Panc1 (cell line): Measurements from ENCODE around the gene CKM. TPM values are rescaled to one million over a fixed set of nuclear protein-coding genes. Genes with fewer than 3 reads are reported as not detected.

Experiments
- ATAC-seq: fragments of 200-7000 bp; cut with Tn5 transposase; 2 replicates; pipeline ENCODE4 v1.9.1; 2020; ENCODE audit warnings: mild to moderate bottlenecking, moderate library complexity
- BruUV-seq: library from RNA; stranded (reverse); fragments of 400-500 nt; replicated peaks from 2 replicates; lab custom pipeline; 2021; lab: Mats Ljungman, UMichigan
- CTCF ChIA-PET: fragments of 300-600 bp; sonication (Branson Sonifier 250); formaldehyde crosslinking; loops from one replicate; lab custom pipeline; 2022; ENCODE audit warnings: antibody characterized with exemption; lab: Charles Lee
- POLR2A ChIA-PET: fragments of 300-600 bp; sonication (Branson Sonifier 250); formaldehyde crosslinking; loops from one replicate; lab custom pipeline; 2022; ENCODE audit warnings: antibody characterized with exemption; lab: Charles Lee
- DNase-seq: peaks from one replicate; pipeline ENCODE4 v3.0.0-alpha.2; 2010; ENCODE audit warnings: low read depth, low spot score
- H3K27ac ChIP-seq: 2 replicates; pipeline ENCODE4 v1.5.1; 2011; ENCODE audit warnings: mild to moderate bottlenecking, low read length, inconsistent platforms
- H3K27me3 ChIP-seq: fragments of 200-500 bp; sonication (Bioruptor generic); 2 replicates; pipeline ENCODE4 v1.6.0; 2014; ENCODE audit warnings: low read length, inconsistent platforms; ENCODE audit not compliant: control insufficient read depth, insufficient read depth
- H3K36me3 ChIP-seq: fragments of 200-500 bp; sonication (Bioruptor generic); 2 replicates; pipeline ENCODE4 v1.5.1; 2014; ENCODE audit warnings: inconsistent platforms, mild to moderate bottlenecking, low read length, moderate library complexity; ENCODE audit not compliant: control insufficient read depth, insufficient read depth
- H3K4me1 ChIP-seq: 2 replicates; pipeline ENCODE4 v1.5.1; 2011; ENCODE audit warnings: inconsistent platforms, mild to moderate bottlenecking, low read length, moderate library complexity; ENCODE audit not compliant: control insufficient read depth, insufficient read depth
- H3K4me3 ChIP-seq, 2 experiments: 2 replicates each; pipeline ENCODE4 v1.5.1; 2011 to 2012; ENCODE audit warnings: low read depth in 2 of 2, low read length in 2 of 2, mild to moderate bottlenecking in 2 of 2, inconsistent platforms in 1 of 2, moderate library complexity in 1 of 2
- H3K9me3 ChIP-seq: fragments of 200-500 bp; sonication (Bioruptor generic); 2 replicates; pipeline ENCODE4 v1.5.1; 2014; ENCODE audit warnings: low read depth, mild to moderate bottlenecking, inconsistent platforms, low read length, moderate library complexity; ENCODE audit not compliant: control insufficient read depth, insufficient read depth
- POLR2AphosphoS5 ChIP-seq: IDR thresholded peaks from 2 replicates; pipeline ENCODE4 v1.6.1; 2012; ENCODE audit warnings: mild to moderate bottlenecking, low read depth, low read length, moderate library complexity
- REST ChIP-seq, 2 experiments: IDR thresholded peaks; 2 replicates each; pipeline ENCODE4 v1.6.1; 2011 to 2012; ENCODE audit warnings: low read depth in 2 of 2, control low read depth in 1 of 2, low read length in 1 of 2, mild to moderate bottlenecking in 1 of 2, moderate library complexity in 1 of 2; ENCODE audit not compliant: insufficient read depth in 1 of 2
- SIN3A ChIP-seq: IDR thresholded peaks from 2 replicates; pipeline ENCODE4 v1.6.1; 2012; ENCODE audit warnings: low read depth, mild to moderate bottlenecking, low read length, moderate library complexity, borderline replicate concordance; ENCODE audit not compliant: insufficient read depth
- TCF7L2 ChIP-seq: IDR thresholded peaks from 2 replicates; pipeline ENCODE4 v1.6.1; 2011; ENCODE audit warnings: mild to moderate bottlenecking, low read depth, low read length, inconsistent platforms
- in situ Hi-C: cut with HindIII; loops from 2 replicates; pipeline ENCODE4 v1.10.0; 2016; ENCODE audit warnings: low sequenced_read_pairs, low pct_unique_long_range_greater_than_20kb
- intact Hi-C: fragments of 100-400 bp; cut with micrococcal nuclease; formaldehyde crosslinking; loops from one replicate; pipeline ENCODE4 v1.10.0; 2022; ENCODE audit not compliant: unreplicated experiment
- total RNA-seq: library from RNA; stranded (reverse); gene quantifications from one replicate; pipeline ENCODE4 v1.2.1, GENCODE V29; 2021; ENCODE audit not compliant: unreplicated experiment
- TF ChIP-seq, protein P1 (sequence below): fragments of 450-650 bp; IDR thresholded peaks from 2 replicates; pipeline ENCODE4 v1.5.1; 2017; ENCODE audit warnings: mild to moderate bottlenecking

CKM gene
- total RNA-seq, 1 experiment from 2014 or later, result not detected

DNA sequence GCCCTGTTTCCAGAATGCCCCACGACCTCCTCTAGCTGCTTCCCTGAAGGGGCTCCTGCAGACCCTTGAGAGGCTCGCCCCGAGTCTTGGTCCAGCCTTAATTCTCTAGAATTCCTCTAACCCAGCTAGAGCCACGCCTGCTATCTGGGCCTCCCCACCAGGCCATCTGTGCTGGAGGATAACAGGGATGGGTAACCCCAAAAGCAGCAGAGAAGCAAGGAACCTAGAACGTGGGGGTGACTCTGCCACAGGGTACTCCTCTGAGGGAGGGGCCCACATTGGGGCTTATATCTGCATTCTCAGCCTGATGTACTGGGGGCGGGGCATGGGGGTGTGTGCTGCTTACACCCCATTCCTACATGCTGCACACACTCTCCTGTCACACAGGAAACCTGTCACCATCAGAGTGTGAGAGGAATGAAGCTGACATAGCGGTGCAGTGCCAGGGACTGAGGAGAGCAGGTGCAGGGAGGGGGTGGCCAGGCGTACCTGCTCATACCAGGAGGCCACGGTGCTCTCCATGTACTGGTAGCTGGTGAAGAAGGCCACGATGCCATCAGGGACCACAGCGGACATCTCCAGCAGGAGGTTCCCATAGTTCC is 31.7 kb upstream of the CKM start:
- Histone ChIP-seq H3K9me3 (no peaks in the 10 kb centered on the region), H3K4me3 (no peak overlapping the region), H3K27ac (no peak overlapping the region), H3K36me3 (no peaks in the 10 kb centered on the region; the same call in 1 of the 2 replicates), H3K4me1 (no peaks in the 10 kb centered on the region), H3K27me3 (no peaks in the 10 kb centered on the region)
- in situ Hi-C loops (no loop called here), intact Hi-C loops (no loop called here)
- ATAC-seq (no peak), DNase-seq (no peak)
- POLR2A ChIA-PET, result interaction anchor here (0.6 kb wide), 1 partner anchor 9 kb away, joined by 3 read pairs; no protein-coding TSS in a partner anchor
- no TSS peak for BruUV-seq
- CTCF ChIA-PET, result no interaction called here
- TF ChIP-seq, protein P1, sequence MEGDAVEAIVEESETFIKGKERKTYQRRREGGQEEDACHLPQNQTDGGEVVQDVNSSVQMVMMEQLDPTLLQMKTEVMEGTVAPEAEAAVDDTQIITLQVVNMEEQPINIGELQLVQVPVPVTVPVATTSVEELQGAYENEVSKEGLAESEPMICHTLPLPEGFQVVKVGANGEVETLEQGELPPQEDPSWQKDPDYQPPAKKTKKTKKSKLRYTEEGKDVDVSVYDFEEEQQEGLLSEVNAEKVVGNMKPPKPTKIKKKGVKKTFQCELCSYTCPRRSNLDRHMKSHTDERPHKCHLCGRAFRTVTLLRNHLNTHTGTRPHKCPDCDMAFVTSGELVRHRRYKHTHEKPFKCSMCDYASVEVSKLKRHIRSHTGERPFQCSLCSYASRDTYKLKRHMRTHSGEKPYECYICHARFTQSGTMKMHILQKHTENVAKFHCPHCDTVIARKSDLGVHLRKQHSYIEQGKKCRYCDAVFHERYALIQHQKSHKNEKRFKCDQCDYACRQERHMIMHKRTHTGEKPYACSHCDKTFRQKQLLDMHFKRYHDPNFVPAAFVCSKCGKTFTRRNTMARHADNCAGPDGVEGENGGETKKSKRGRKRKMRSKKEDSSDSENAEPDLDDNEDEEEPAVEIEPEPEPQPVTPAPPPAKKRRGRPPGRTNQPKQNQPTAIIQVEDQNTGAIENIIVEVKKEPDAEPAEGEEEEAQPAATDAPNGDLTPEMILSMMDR, result no peak
- TF ChIP-seq TCF7L2, result no peak
- no peak for TF ChIP-seq POLR2AphosphoS5
- TF ChIP-seq SIN3A, result no peak
- no peak for TF ChIP-seq REST (IDR thresholded peaks at IDR 0.05; ENCODE audit: insufficient read depth in 1 of 2, low read depth in 2 of 2, low read length in 1 of 2)

DNA sequence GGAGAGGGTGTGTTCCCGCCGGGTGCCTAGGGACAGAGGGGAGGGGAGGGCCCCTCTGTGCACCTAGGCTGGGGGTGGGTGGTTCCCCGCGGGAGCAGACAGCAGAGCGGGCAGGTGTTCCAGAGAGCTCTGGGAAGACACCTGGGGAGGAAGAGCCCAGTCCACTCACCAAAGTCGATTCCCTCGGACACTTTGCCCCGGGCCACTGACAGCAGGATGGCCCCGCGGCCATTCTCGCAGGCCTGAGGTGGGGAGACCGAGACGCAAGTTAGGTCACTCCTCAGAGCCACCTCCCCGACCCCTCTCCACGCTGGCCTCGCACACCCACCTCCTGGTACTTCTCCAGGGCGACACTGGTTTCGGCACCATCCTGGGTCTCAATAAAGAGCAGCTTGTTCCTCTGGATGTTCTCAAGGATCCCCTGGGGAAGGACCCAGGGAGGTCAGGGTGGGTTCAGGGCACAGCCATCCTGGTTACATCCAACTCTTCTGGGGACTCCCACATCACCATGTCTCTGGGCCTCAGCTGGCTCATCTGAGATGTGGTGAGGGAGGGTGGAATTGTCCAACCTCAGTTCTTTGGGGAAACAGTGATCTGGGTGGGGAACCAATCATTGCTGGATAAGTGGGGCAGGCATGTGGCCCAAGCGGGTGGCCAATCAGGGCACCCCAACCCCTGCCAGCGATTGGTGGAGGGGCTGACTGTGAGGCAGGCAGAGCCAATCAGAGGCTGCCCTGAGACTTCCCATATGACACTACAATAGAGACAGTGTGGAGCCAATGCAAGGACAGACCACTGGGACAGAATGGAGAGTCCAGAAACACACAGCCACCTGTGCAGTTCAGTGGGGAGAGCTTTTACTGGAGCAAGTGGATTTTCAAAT is 30.5 kb upstream of the CKM start:
- ATAC-seq, result no peak
- H3K36me3 ChIP-seq, result no peaks in the 10 kb centered on the region; the same call in 1 of the 2 replicates
- intact Hi-C loops, result no loop called here

More for the DNA sequence above, 30.5 kb upstream of the CKM start:
- BruUV-seq, result no TSS peak
- ChIA-PET CTCF (no interaction called here), POLR2A (interaction anchor here (0.6 kb wide), 1 partner anchor 8 kb away, joined by 3 read pairs; no protein-coding TSS in a partner anchor)
- in situ Hi-C loops, result no loop called here
- TF ChIP-seq, protein P1, result no peak
- TF ChIP-seq TCF7L2, result no peak
- Histone ChIP-seq H3K4me3 (no peak overlapping the region), H3K9me3 (no peaks in the 10 kb centered on the region), H3K27ac (no peak overlapping the region), H3K27me3 (no peaks in the 10 kb centered on the region), H3K4me1 (no peaks in the 10 kb centered on the region)
- no peak for DNase-seq
